OCI-LY1 (cell line): Measurements from ENCODE around the gene VENTX.

ENCODE experiments used
- EZH2 ChIP-seq: fragments of 200-600 bp; sonication (generic), shearing (Covaris generic); IDR thresholded peaks from 2 replicates; pipeline ENCODE4 v1.8.0; 2017; ENCODE audit warnings: borderline replicate concordance, mixed run types, mild to moderate bottlenecking, antibody characterized with exemption, low read length, moderate library complexity, mixed read lengths
- TF ChIP-seq, protein P1 (sequence below): fragments of 200-600 bp; sonication (generic), shearing (Covaris generic); IDR thresholded peaks from 2 replicates; pipeline ENCODE4 v1.5.1; 2017; ENCODE audit warnings: mild to moderate bottlenecking, antibody characterized with exemption, low read length, moderate library complexity, mixed read lengths

- TF ChIP-seq, protein P1, sequence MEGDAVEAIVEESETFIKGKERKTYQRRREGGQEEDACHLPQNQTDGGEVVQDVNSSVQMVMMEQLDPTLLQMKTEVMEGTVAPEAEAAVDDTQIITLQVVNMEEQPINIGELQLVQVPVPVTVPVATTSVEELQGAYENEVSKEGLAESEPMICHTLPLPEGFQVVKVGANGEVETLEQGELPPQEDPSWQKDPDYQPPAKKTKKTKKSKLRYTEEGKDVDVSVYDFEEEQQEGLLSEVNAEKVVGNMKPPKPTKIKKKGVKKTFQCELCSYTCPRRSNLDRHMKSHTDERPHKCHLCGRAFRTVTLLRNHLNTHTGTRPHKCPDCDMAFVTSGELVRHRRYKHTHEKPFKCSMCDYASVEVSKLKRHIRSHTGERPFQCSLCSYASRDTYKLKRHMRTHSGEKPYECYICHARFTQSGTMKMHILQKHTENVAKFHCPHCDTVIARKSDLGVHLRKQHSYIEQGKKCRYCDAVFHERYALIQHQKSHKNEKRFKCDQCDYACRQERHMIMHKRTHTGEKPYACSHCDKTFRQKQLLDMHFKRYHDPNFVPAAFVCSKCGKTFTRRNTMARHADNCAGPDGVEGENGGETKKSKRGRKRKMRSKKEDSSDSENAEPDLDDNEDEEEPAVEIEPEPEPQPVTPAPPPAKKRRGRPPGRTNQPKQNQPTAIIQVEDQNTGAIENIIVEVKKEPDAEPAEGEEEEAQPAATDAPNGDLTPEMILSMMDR, result no peak
- no peak for TF ChIP-seq EZH2
These were observed 32.5 kb upstream of the VENTX start for GRCh38 chr10:133205146-133205545.
